GM12874 (cell line): ENCODE data around the gene LCAT.

ENCODE experiments used
- TF ChIP-seq, protein P1 (sequence below): IDR thresholded peaks from 2 replicates; pipeline ENCODE4 v1.5.1; 2011; ENCODE audit warnings: low read depth, mild to moderate bottlenecking, control low read depth, low read length, moderate library complexity; ENCODE audit not compliant: insufficient read depth

The LCAT gene

DNA sequence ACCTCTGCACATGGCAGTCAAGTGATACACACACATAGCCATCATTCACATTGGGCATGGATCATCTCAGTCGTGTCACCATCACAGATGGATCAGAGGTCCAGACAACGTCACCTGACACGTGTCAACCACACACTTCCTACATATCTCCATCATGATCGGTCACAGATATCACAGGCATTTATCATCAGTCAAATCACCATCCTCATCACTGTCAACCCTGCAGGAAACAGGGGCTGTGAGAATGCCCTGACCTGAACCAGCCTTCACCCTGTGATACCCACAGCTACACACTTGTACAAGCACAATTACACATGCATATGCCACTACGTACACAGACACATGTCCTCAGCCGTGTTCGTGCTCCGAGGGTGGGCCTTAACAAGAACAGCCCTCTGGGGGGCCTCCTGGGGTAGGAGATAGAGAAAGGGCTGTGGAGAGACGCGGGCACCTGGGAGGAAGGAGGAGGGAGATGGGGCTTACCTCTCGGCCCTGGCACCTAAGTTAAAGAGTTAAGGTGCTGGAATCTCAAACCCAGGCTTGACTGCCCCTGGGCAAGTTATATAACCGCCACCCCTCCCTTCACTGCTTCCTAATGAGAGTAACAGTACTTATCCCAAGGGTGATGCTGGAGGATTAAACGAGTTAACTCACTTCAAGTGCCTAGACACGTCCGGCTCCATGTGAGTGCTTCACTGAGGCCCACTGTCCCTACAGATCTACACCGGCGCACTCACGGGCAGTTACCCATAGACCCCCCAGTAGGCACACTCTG lies 23.4 kb upstream of the LCAT start:
- TF ChIP-seq, protein P1, sequence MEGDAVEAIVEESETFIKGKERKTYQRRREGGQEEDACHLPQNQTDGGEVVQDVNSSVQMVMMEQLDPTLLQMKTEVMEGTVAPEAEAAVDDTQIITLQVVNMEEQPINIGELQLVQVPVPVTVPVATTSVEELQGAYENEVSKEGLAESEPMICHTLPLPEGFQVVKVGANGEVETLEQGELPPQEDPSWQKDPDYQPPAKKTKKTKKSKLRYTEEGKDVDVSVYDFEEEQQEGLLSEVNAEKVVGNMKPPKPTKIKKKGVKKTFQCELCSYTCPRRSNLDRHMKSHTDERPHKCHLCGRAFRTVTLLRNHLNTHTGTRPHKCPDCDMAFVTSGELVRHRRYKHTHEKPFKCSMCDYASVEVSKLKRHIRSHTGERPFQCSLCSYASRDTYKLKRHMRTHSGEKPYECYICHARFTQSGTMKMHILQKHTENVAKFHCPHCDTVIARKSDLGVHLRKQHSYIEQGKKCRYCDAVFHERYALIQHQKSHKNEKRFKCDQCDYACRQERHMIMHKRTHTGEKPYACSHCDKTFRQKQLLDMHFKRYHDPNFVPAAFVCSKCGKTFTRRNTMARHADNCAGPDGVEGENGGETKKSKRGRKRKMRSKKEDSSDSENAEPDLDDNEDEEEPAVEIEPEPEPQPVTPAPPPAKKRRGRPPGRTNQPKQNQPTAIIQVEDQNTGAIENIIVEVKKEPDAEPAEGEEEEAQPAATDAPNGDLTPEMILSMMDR = no peak

- TF ChIP-seq, protein P1 = no peak
Observed at GRCh38 chr16:67966549-67967182, 22.7 kb upstream of the LCAT start.

DNA sequence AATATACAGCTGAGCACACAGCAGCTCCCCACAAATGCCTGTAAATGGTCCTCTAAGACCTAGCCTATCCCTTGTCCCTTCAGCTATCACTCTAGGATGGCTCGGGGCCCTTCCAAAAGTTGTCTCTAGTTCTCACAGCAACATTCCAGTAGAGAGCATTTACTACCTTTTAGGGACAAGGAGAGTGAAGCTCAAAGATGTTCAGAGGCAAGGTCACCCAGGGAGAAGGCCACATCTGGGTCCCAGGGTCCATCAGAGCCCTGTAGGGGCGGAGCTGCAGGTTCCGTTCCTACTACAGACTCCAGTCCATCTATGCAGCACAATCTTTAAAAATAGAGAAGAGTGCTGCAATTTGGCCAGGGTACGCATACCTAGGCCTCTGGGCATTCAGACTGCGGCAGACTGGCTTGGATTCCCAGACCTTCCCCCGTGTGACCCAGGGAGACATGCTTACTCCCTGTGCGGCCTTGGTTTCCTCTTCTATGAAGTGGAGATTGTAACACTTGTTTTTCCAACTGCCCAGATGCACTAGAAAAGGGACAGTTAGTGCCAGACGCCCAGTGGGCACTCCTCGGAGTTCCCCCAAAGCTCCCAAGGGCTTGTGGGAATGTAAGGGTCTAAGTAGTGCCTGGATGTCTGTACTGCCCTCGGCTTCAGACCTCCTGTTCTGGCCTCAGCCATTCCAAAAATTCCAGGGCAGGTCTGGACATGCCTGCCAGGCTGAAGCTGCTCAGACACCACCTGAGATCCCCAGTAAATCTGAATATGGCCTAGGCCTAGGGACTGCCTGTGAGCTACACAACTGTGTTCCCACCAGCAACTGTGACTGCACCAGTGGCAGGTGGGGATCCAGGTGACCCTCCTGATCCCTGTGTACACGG lies 22.0 kb upstream of the LCAT start:
- TF ChIP-seq, protein P1 = no peak

DNA sequence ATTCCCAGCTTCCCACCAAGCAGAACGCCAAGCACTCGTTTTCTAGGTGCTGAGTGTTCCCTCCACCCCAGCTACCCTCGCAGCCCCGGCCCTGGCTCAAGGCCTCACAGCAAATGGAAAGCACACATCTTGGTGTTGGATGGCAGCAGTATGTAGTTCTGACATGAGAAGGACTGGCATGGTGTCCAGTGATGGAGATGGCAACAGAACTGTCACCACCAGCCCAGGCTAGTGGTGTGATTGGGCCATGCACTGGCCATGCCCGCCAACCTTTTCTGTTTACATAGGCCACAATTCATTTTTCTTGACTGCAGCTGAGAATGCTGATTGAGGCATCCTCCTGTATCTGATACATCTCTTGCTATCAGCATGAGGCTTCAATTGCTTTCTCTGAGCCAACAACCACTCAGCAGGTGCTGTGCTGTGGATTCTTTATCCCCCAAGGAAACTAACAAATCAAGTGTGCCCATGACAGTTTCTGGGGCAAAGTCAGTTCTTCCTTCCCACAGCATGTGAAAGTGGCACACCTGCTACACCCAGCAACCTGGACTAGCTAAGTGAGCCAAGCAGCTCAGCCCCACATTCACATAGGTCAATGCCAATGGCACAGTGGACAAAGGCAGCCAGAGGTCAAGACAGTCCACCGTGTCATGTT lies 20.7 kb upstream of the LCAT start:
- TF ChIP-seq, protein P1 = no peak

- TF ChIP-seq, protein P1 = no peak
Observed at GRCh38 chr16:67963662-67964321, 19.9 kb upstream of the LCAT start.

GRCh38 chr16:67963292-67963661 lies 19.4 kb upstream of the LCAT start:
- TF ChIP-seq, protein P1 = no peak

DNA sequence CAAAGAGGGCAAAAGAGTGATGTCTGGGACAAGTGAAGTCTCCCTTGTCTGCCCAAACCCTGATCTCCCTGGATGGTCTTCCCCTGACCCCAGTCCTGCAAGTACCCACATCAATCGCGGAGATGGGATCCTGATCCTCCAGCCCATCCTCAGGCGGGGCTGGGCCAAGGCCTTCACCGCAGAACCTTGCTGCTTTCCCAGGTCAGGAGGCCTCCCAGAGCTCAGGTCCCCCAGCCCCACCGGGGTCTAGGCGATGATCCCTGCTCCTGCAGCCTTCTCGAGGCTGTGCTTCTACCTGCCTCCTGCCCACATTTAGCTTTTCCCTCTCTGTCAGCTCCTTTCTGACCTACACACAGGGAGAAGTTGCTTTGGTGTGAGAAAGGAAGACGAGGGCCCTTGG lies 18.2 kb upstream of the LCAT start:
- TF ChIP-seq, protein P1 = no peak
